D721Med (cell line): Measurements from ENCODE around the gene BEND4.
"Not testable (repeated sequence)": the region's sequence is repeated elsewhere in the genome, so short reads cannot be mapped to it uniquely, and the experiment has no call there.

Experiments used
- DNase-seq: peaks from one replicate; pipeline ENCODE4 v3.0.0; 2011; ENCODE audit warnings: low spot score; ENCODE audit not compliant: insufficient read length
- FAIRE-seq: peaks from 2 replicates; lab custom pipeline; 2011; peaks lifted over from hg19 to GRCh38; lab: Jason Lieb, UNC
- CTCF ChIP-seq: IDR thresholded peaks from 2 replicates; pipeline ENCODE4 v1.5.1; 2012; ENCODE audit warnings: mild to moderate bottlenecking, control low read depth; ENCODE audit not compliant: insufficient read depth; ENCODE audit errors: missing control alignments

The BEND4 gene

GRCh38 chr4:42152507-42153504 lies at the start of gene BEND4:
BEND4 (minus strand) TSS chr4:42152655; CDS start chr4:42152143, 512 bp downstream.
- DNase-seq = no peak
- peak; percentile 32 for TF ChIP-seq CTCF
- FAIRE-seq = no peak

- DNase-seq (no peak), FAIRE-seq (no peak)
- TF ChIP-seq CTCF = no peak
These were observed 44.9 kb upstream of the BEND4 start for GRCh38 chr4:42197341-42197740.

GRCh38 chr4:42172921-42173320 lies 20.5 kb upstream of the BEND4 start:
- DNase-seq (no peak), FAIRE-seq (no peak)
- no peak for TF ChIP-seq CTCF

GRCh38 chr4:42172128-42172790 lies 19.8 kb upstream of the BEND4 start:
- DNase-seq (no peak), FAIRE-seq (no peak)
- TF ChIP-seq CTCF = no peak

GRCh38 chr4:42167709-42168108 lies 15.3 kb upstream of the BEND4 start:
- TF ChIP-seq CTCF = no peak
- FAIRE-seq = no peak
- DNase-seq = no peak

GRCh38 chr4:42166186-42166585 lies 13.7 kb upstream of the BEND4 start:
- DNase-seq, FAIRE-seq: not testable (repeated sequence)

- no peak for TF ChIP-seq CTCF
- DNase-seq (no peak), FAIRE-seq (no peak)
These were observed 7.0 kb upstream of the BEND4 start for GRCh38 chr4:42159271-42160001.
